GM23248 (cell line): Measurements from ENCODE around the gene COMP.

Experiments used
- EZH2 ChIP-seq: fragments of 200-600 bp; sonication (generic); IDR thresholded peaks from 2 replicates; pipeline ENCODE4 v1.6.1; 2018; ENCODE audit warnings: antibody characterized with exemption, mild to moderate bottlenecking; ENCODE audit not compliant: insufficient read depth, poor library complexity, severe bottlenecking
- EZH2phosphoT487 ChIP-seq: fragments of 200-600 bp; sonication (generic); IDR thresholded peaks from 2 replicates; pipeline ENCODE4 v1.6.1; 2018; ENCODE audit warnings: antibody characterized with exemption, moderate library complexity, mild to moderate bottlenecking, low read depth; ENCODE audit not compliant: insufficient read depth

GRCh38 chr19:18772620-18773587, 18.2 kb downstream of the COMP start:
- TF ChIP-seq EZH2 (no peak), EZH2phosphoT487 (no peak)
